Heart left ventricle (tissue), 16 donors: ENCODE data around the gene SLC8A3. TPM values are rescaled to one million over a fixed set of nuclear protein-coding genes. Genes with fewer than 3 reads are reported as not detected.

Experiments used
- ATAC-seq, 4 donors: fragments of 200-7000 bp; cut with Tn5 transposase; one replicate each; pipeline ENCODE4 v1.9.1; 2020 to 2022; ENCODE audit warnings: moderate library complexity in 4 of 4, mild to moderate bottlenecking in 3 of 4, moderate number of reproducible peaks in 1 of 4
- DNase-seq, 5 donors: peaks; one replicate each; pipeline ENCODE4 v3.0.0-alpha.2; 2020
- H3K27ac ChIP-seq, 12 donors: fragments of 200-600 bp; sonication (generic) in 4 of 12; one replicate each; pipeline versions ENCODE4 v1.5.0 to v1.8.0; 2016 to 2022; ENCODE audit warnings: mild to moderate bottlenecking in 2 of 12
- H3K27me3 ChIP-seq, 9 donors: fragments of 200-600 bp; sonication (generic) in 2 of 9; one replicate each; pipeline versions ENCODE4 v1.5.1 to v1.8.0; 2016 to 2022; ENCODE audit warnings: mild to moderate bottlenecking in 3 of 9
- H3K36me3 ChIP-seq, 9 donors: fragments of 200-600 bp; sonication (generic) in 2 of 9; one replicate each; pipeline versions ENCODE4 v1.5.0 to v1.8.0; 2018 to 2022; ENCODE audit warnings: mild to moderate bottlenecking in 2 of 9
- H3K4me1 ChIP-seq, 12 donors: fragments of 200-600 bp; sonication (generic) in 4 of 12; one replicate each; pipeline versions ENCODE4 v1.5.0 to v1.8.0; 2016 to 2022; ENCODE audit warnings: mild to moderate bottlenecking in 3 of 12
- H3K4me3 ChIP-seq, 12 donors: fragments of 200-600 bp; sonication (generic) in 4 of 12; one replicate each; pipeline versions ENCODE4 v1.5.0 to v1.8.0; 2017 to 2022; ENCODE audit warnings: mild to moderate bottlenecking in 9 of 12, moderate library complexity in 4 of 12
- H3K9me3 ChIP-seq, 12 donors: fragments of 200-600 bp; sonication (generic) in 4 of 12; one replicate each; pipeline versions ENCODE4 v1.5.0 to v1.8.0; 2016 to 2022; ENCODE audit warnings: mild to moderate bottlenecking in 1 of 12
- POLR2A ChIP-seq, 2 donors: fragments of 450-650 bp; IDR thresholded peaks; one replicate each; pipeline ENCODE4 v1.6.1; 2017; ENCODE audit warnings: antibody characterized with exemption in 2 of 2, mild to moderate bottlenecking in 2 of 2, moderate library complexity in 2 of 2
- WGBS, 4 donors: extraction: QIAGEN DNeasy Blood & Tissue Kit in 2 of 4; methylation state at CpG; one replicate each; pipeline versions ENCODE4 v1.1.5 to v1.1.7; 2013 to 2018; 5-methylcytosine and 5-hydroxymethylcytosine counted together
- intact Hi-C, 10 donors: fragments of 100-400 bp; cut with DNase I; formaldehyde crosslinking; loops; one replicate each; pipeline versions ENCODE4 v1.11.1 to v1.14.2; 2022
- polyA plus RNA-seq, 2 donors: library from polyadenylated mRNA; stranded (reverse); fragments of 200-250 nt; gene quantifications; one replicate each; pipeline ENCODE4 v1.2.3, GENCODE V29; 2013
- total RNA-seq, 9 donors: library from RNA; depleted of rRNA in 2 of 9; stranded (reverse); fragments of >200 nt in 2 of 9; fragmentation: NEBNext Ultra II Directional in 3 of 9; extraction: Animal tissue kit (Norgen Biotek cat#: 25700) in 3 of 9; gene quantifications; one replicate each; pipeline versions ENCODE4 v1.1.0 to v1.2.4, GENCODE V29; 2016 to 2023
- TF ChIP-seq, protein P1 (sequence below), 12 donors: fragments of 200-600 bp; sonication (generic) in 4 of 12; IDR thresholded peaks; one replicate each; pipeline versions ENCODE4 v1.5.0 to v1.8.0; 2018 to 2022; ENCODE audit warnings: antibody characterized with exemption in 12 of 12, mild to moderate bottlenecking in 5 of 12
- donor health status: ischemic (EF 13 %, LVEDD 7.1; RV severe dilation, severe dysfunction).
- donor health status: healthy with polysubstance abuse.
- donor health status: DM: no; HTN: yes; CAD: no.
- donor health status: DM: no; HTN: no; CAD: no.
- donor health status: ischemic (EF 25% LVEDD 6.9; RV normal size, moderate dysfunction).
- donor health status: ischemic (EF 25% LVEDD 5.7; RV mildly dilated, moderate dysfunction).
- donor health status: healthy.
- donor health status: DM: yes; HTN: yes; CAD: no.
- donor health status: ischemic (EF 35%, LVEDD 5.7; RV mildly dilated, moderate dysfunction).
- donor health status: nonischemic (EF 11% LVEDD 7.7; RV severe dilation, severe dysfunction).
- donor health status: DM: yes; HTN: yes; CAD: no.
- donor health status: PGD.
- donor health status: ischemic (EF 29% LVEDD 5.4; RV normal size, mild dysfunction).
- donor health status: nonischemic (EF 23%, LVEDD 6.1; RV moderate dilation, normal function).

Gene SLC8A3
- total and polyA plus RNA-seq, 11 donors: 0.03 to 0.23 (median 0.11) TPM; not detected in 6

DNA sequence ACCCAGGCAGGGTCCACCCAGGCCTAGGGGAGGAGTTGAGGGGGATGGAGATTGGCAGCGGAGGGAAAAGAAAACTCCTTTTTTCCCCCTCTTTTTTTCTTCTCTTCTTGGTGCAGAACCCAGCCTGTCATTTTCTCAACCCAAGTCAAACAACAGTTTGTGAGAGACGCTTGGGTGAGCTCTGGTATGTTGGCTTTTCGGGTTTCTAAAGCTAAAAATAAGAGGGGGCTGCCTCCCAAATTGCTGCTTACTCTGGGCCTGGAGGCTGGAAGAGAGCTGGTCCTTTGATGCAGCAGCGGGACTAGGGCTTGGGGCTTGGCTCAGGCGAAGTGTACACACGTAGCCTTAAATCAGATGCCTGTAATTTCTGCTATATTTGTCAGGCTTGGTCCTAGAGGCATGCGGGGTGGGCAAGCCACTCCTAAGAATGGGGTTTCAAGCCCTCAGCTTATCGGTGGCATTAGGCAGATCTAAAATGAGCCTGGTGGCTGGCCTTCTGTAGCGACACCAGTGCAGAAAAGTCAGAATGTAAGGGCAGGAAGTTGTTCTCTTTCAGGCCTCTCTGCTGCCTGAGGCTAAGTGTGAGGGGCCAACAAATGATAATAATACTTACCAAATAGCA is 816 bp upstream of the SLC8A3 start:
- ATAC-seq: no peak
- WGBS, 4 donors: 20 to 35% (median 28%) methylated on average over 9 of the region's 9 CpGs
- H3K4me3 ChIP-seq: peak overlapping the region in 11 of 12 donors; percentile 20 to 58 (median 49)
- H3K4me1 ChIP-seq: peaks cover 0 to 31% (median 7%) of the 10 kb centered on the region in 12 donors
- H3K9me3 ChIP-seq: no peaks in the 10 kb centered on the region
- intact Hi-C loops: no loop called here
- no peak overlapping the region for H3K27ac ChIP-seq
- H3K27me3 ChIP-seq: peaks cover 10 to 75% (median 37%) of the 10 kb centered on the region in 9 donors
- TF ChIP-seq POLR2A (IDR thresholded peaks at IDR 0.05): no peak
- TF ChIP-seq, protein P1, sequence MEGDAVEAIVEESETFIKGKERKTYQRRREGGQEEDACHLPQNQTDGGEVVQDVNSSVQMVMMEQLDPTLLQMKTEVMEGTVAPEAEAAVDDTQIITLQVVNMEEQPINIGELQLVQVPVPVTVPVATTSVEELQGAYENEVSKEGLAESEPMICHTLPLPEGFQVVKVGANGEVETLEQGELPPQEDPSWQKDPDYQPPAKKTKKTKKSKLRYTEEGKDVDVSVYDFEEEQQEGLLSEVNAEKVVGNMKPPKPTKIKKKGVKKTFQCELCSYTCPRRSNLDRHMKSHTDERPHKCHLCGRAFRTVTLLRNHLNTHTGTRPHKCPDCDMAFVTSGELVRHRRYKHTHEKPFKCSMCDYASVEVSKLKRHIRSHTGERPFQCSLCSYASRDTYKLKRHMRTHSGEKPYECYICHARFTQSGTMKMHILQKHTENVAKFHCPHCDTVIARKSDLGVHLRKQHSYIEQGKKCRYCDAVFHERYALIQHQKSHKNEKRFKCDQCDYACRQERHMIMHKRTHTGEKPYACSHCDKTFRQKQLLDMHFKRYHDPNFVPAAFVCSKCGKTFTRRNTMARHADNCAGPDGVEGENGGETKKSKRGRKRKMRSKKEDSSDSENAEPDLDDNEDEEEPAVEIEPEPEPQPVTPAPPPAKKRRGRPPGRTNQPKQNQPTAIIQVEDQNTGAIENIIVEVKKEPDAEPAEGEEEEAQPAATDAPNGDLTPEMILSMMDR (IDR thresholded peaks at IDR 0.05): no peak
- H3K36me3 ChIP-seq: no peaks in the 10 kb centered on the region
- no peak for DNase-seq

DNA sequence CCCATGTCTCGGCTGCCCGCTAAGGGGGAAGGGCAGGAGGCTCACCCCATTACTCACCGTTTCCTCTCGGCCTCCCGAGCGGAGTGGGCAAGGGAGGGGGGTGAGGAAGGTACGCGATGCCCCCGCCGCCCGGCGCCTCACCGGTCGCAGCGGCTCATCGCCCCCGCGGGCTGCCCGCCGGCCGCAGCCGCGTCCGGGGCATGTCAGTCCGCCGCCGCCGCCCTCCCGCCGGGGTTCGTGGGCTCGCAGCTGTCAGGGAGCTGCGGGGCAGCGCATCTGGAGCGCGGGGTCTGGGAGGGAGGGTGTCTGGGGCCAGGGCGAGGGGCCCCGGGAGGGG is 461 bp downstream of the SLC8A3 start:
- WGBS, 4 donors: 0 to 1% (median 1%) methylated on average over 13 to 38 of the region's 38 CpGs
- Histone ChIP-seq H3K4me3 (peak overlapping the region; percentile 17 to 58 (median 46)), H3K9me3 (no peaks in the 10 kb centered on the region), H3K4me1 (peaks cover 0 to 31% (median 7%) of the 10 kb centered on the region in 12 donors), H3K36me3 (no peaks in the 10 kb centered on the region), H3K27me3 (peaks cover 10 to 81% (median 37%) of the 10 kb centered on the region in 9 donors), H3K27ac (no peak overlapping the region)
- no peak for DNase-seq
- peak in 1 of 4 donors; percentile 30 for ATAC-seq
- no peak for TF ChIP-seq POLR2A (IDR thresholded peaks at IDR 0.05)
- TF ChIP-seq, protein P1 (IDR thresholded peaks at IDR 0.05): no peak
- intact Hi-C loops: no loop called here

DNA sequence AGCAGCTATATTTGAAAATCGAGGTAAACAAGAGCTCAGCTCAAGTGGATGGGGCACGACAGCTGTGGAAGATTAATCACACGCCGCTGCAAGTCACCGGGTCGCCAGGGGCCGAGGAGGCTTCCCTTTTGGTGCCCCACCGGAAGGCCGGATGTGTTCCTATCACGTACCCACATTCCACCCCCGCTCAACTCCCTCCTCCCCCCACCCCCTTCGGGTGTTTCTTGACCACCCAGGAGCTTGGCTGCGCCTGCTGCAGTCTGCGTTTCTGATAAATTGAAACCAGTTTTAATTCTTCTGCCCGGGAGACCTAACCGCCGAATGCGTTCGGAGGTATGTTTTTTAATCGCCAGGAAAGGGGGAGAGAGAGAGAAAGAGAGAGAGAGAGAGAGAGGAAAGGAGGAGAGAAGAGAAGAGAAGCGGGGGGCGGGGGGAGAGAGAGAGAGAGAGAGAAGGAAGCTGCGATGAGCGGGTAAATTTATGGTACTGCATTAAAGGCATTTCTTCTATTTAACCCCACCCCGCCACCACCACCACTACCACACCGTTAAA is 1.8 kb downstream of the SLC8A3 start:
- peaks cover 0 to 31% (median 7%) of the 10 kb centered on the region in 12 donors for H3K4me1 ChIP-seq
- TF ChIP-seq, protein P1 (IDR thresholded peaks at IDR 0.05): no peak
- TF ChIP-seq POLR2A (IDR thresholded peaks at IDR 0.05): no peak
- no peak overlapping the region for H3K27ac ChIP-seq
- H3K27me3 ChIP-seq: peaks cover 10 to 74% (median 34%) of the 10 kb centered on the region in 9 donors
- 4 to 9% (median 4%) methylated on average over 25 to 26 of the region's 26 CpGs for WGBS, 4 donors
- no peaks in the 10 kb centered on the region for H3K9me3 ChIP-seq
- no peak for DNase-seq
- intact Hi-C loops: no loop called here
- H3K4me3 ChIP-seq: peak overlapping the region in 10 of 12 donors; percentile 19 to 58 (median 50)
- ATAC-seq: peak in 1 of 4 donors; percentile 24
- no peaks in the 10 kb centered on the region for H3K36me3 ChIP-seq

DNA sequence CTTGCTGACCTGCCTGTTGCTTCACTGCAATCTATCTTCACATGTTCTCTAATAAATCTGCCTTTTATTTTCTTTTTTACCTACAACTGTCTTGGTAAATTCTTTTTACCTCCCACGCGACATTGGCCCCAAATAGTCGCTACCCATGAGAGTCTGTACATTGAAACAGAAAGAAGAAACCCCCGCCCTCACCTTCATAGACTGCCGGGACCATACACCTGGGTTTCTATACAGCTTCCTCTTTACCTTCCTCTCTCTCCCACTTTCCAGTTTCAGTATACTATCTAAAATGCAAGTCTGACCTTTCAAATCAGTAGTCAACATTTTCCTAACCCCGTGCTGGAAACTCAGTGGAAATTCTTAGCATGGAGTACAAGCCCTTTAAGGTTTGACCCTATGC is 4.8 kb downstream of the SLC8A3 start:
- ATAC-seq (no peak), DNase-seq (no peak)
- Histone ChIP-seq H3K27me3 (peaks cover 4 to 47% (median 19%) of the 10 kb centered on the region in 9 donors), H3K4me3 (no peak overlapping the region), H3K4me1 (peaks cover 0 to 22% (median 5%) of the 10 kb centered on the region in 12 donors), H3K9me3 (no peaks in the 10 kb centered on the region), H3K27ac (no peak overlapping the region), H3K36me3 (no peaks in the 10 kb centered on the region)
- WGBS, 4 donors: 85 to 88% (median 85%) methylated on average over 6 of the region's 6 CpGs
- intact Hi-C loops: no loop called here
- no peak for TF ChIP-seq POLR2A (IDR thresholded peaks at IDR 0.05)
- TF ChIP-seq, protein P1 (IDR thresholded peaks at IDR 0.05): no peak
